Stimulated activated CD8-positive, alpha-beta memory T cell treated with anti-CD3 and anti-CD28 coated beads, Interleukin-12 subunit alpha, Interleukin-12 subunit beta, amount 100 ng/mL, for 1 hour (primary cell): ENCODE results near the gene WFDC10A.
"Not testable (repeated sequence)": the region's sequence is repeated elsewhere in the genome, so short reads cannot be mapped to it uniquely, and the experiment has no call there.

Experiments used
- DNase-seq: peaks from one replicate; pipeline ENCODE4 v3.0.0-alpha.2; 2020; ENCODE audit warnings: low read depth

Gene WFDC10A

GRCh38 chr20:45629496-45630100 lies at the start of gene WFDC10A:
TSS of gene WFDC10A (plus strand) at chr20:45629739. CDS start at chr20:45629814, 75 bp downstream.
- no peak for DNase-seq

- no peak for DNase-seq
Observed at GRCh38 chr20:45581702-45582101, 47.8 kb upstream of the WFDC10A start.

- DNase-seq, result no peak
Observed at GRCh38 chr20:45583502-45583901, 46.0 kb upstream of the WFDC10A start.

GRCh38 chr20:45584294-45584693 lies 45.2 kb upstream of the WFDC10A start:
- DNase-seq, result not testable (repeated sequence)

GRCh38 chr20:45585986-45586385 lies 43.6 kb upstream of the WFDC10A start:
- not testable (repeated sequence) for DNase-seq

- no peak for DNase-seq
Observed at GRCh38 chr20:45588800-45589199, 40.7 kb upstream of the WFDC10A start.

GRCh38 chr20:45589725-45590124 lies 39.8 kb upstream of the WFDC10A start:
- DNase-seq, result no peak

- DNase-seq, result no peak
Observed at GRCh38 chr20:45592574-45593189, 36.9 kb upstream of the WFDC10A start.

GRCh38 chr20:45593498-45593897 lies 36.0 kb upstream of the WFDC10A start:
- DNase-seq, result no peak

GRCh38 chr20:45595235-45595634 lies 34.3 kb upstream of the WFDC10A start:
- no peak for DNase-seq

GRCh38 chr20:45607810-45608209 lies 21.7 kb upstream of the WFDC10A start:
- DNase-seq, result no peak

GRCh38 chr20:45611054-45611453 lies 18.5 kb upstream of the WFDC10A start:
- no peak for DNase-seq

- DNase-seq, result no peak
Observed at GRCh38 chr20:45612314-45612713, 17.2 kb upstream of the WFDC10A start.

- DNase-seq, result no peak
Observed at GRCh38 chr20:45617591-45617990, 11.9 kb upstream of the WFDC10A start.

- no peak for DNase-seq
Observed at GRCh38 chr20:45621593-45621992, 7.9 kb upstream of the WFDC10A start.

GRCh38 chr20:45626540-45626939 lies 3.0 kb upstream of the WFDC10A start:
- DNase-seq, result no peak

GRCh38 chr20:45630371-45630770 lies 832 bp downstream of the WFDC10A start:
- no peak for DNase-seq

- no peak for DNase-seq
Observed at GRCh38 chr20:45631184-45631583, 1.6 kb downstream of the WFDC10A start, which contains the start of gene WFDC9. TSS of gene WFDC9 (minus strand) at chr20:45631284. CDS start at chr20:45610181, 21,103 bp downstream.

- no peak for DNase-seq
Observed at GRCh38 chr20:45636513-45636912, 7.0 kb downstream of the WFDC10A start.

- DNase-seq, result no peak
Observed at GRCh38 chr20:45639687-45640086, 10.1 kb downstream of the WFDC10A start.

- DNase-seq, result not testable (repeated sequence)
Observed at GRCh38 chr20:45641076-45641475, 11.5 kb downstream of the WFDC10A start.

- not testable (repeated sequence) for DNase-seq
Observed at GRCh38 chr20:45645869-45646268, 16.3 kb downstream of the WFDC10A start.

GRCh38 chr20:45646875-45647274 lies 17.3 kb downstream of the WFDC10A start:
- no peak for DNase-seq
